ENCODE data around the gene NRSN2.
"Not testable (repeated sequence)": the region's sequence is repeated elsewhere in the genome, so short reads cannot be mapped to it uniquely, and the experiment has no call there.

Gene NRSN2

GRCh38 chr20:325045-325888 lies 21.6 kb upstream of the NRSN2 start, which contains the start of gene SOX12:
TSS of gene SOX12 (plus strand) at chr20:325552. CDS start at chr20:325925, 373 bp downstream.
- peak; percentile 92 for DNase-seq (ENCODE audit: low spot score)

- DNase-seq (ENCODE audit: low spot score) = peak; percentile 63
Measured at GRCh38 chr20:325889-326644, 20.8 kb upstream of the NRSN2 start.

- DNase-seq (ENCODE audit: low spot score) = no peak
Measured at GRCh38 chr20:326645-327185, 20.2 kb upstream of the NRSN2 start.

- peak; percentile 91 for DNase-seq (ENCODE audit: low spot score)
Measured at GRCh38 chr20:327186-328026, 19.5 kb upstream of the NRSN2 start.

GRCh38 chr20:328027-328974 lies 18.6 kb upstream of the NRSN2 start:
- no peak for DNase-seq (ENCODE audit: low spot score)

- no peak for DNase-seq (ENCODE audit: low spot score)
Measured at GRCh38 chr20:328975-329695, 17.8 kb upstream of the NRSN2 start.

GRCh38 chr20:329851-330232 lies 17.1 kb upstream of the NRSN2 start:
- no peak for DNase-seq (ENCODE audit: low spot score)

GRCh38 chr20:330233-331149 lies 16.4 kb upstream of the NRSN2 start:
- peak; percentile 82 for DNase-seq (ENCODE audit: low spot score)

- no peak for DNase-seq (ENCODE audit: low spot score)
Measured at GRCh38 chr20:334578-334977, 12.3 kb upstream of the NRSN2 start.

- DNase-seq (ENCODE audit: low spot score) = not testable (repeated sequence)
Measured at GRCh38 chr20:336040-336439, 10.9 kb upstream of the NRSN2 start.

GRCh38 chr20:341682-342081 lies 5.2 kb upstream of the NRSN2 start:
- DNase-seq (ENCODE audit: low spot score) = peak; percentile 47

GRCh38 chr20:343107-343506 lies 3.8 kb upstream of the NRSN2 start:
- DNase-seq (ENCODE audit: low spot score) = no peak

GRCh38 chr20:346033-346639 lies 775 bp upstream of the NRSN2 start:
- DNase-seq (ENCODE audit: low spot score) = no peak

- DNase-seq (ENCODE audit: low spot score) = no peak
Measured at GRCh38 chr20:347317-347639, 367 bp downstream of the NRSN2 start.

GRCh38 chr20:347640-348484 lies 951 bp downstream of the NRSN2 start:
- DNase-seq (ENCODE audit: low spot score) = peak; percentile 98

GRCh38 chr20:348972-349841 lies 2.3 kb downstream of the NRSN2 start:
- DNase-seq (ENCODE audit: low spot score) = no peak

GRCh38 chr20:353166-353565 lies 6.3 kb downstream of the NRSN2 start:
- DNase-seq (ENCODE audit: low spot score) = no peak
